Measurements from ENCODE around the gene LMAN1L.

LMAN1L gene

DNA sequence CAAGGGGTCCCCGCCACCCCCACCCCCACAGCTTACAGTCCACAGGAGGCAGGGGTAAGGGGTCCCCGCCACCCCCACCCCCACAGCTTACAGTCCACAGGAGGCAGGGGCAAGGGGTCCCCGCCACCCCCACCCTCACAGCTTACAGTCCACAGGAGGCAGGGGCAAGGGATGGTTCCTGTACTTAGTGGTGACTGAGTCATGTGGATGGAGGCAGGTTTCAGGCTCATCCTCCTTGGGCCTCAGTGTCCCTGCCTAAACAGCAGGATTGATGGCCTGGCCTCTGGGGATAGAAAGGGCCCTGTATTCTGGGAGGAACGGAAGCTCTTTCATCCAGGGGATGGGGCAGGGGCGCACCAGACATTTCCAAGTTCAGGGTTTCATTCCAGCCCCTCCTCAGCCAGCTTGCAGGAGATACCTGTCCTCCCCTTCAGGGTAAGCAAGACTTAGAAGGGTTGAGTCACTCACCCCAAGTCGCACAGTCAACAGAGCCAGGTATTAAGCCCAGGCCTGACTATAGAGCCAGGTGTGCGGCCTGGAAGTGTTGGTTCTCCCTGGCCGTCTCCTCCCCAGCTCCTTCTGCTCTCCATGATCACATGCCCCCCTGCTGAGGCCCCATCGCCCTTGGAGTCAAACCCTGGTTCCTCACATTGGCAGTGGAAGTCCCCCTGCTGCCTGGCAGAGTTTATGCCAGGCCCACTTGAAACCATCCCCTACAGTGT lies 18.2 kb upstream of the LMAN1L start:
- no peak for DNase-seq (ENCODE audit: low spot score)

DNA sequence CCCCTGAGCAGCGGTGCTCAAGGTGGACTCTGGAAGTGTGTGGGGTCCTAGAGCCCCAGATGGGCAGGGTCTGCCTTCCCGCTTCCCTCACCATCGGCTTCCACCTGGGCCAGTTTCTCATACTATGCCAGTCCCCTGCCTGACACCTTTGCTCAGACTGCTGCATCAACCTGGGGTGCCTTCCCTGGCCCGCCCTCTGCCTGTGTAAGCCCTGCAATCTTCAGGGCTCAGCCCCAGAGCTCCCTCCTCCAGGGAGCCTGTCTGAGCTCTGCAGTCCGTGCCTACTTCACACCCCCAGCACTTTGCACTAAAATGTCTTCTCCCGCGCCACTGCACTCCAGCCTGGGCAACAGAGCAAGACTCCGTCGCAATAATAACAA lies 17.7 kb upstream of the LMAN1L start:
- no peak for DNase-seq (ENCODE audit: low spot score)

DNA sequence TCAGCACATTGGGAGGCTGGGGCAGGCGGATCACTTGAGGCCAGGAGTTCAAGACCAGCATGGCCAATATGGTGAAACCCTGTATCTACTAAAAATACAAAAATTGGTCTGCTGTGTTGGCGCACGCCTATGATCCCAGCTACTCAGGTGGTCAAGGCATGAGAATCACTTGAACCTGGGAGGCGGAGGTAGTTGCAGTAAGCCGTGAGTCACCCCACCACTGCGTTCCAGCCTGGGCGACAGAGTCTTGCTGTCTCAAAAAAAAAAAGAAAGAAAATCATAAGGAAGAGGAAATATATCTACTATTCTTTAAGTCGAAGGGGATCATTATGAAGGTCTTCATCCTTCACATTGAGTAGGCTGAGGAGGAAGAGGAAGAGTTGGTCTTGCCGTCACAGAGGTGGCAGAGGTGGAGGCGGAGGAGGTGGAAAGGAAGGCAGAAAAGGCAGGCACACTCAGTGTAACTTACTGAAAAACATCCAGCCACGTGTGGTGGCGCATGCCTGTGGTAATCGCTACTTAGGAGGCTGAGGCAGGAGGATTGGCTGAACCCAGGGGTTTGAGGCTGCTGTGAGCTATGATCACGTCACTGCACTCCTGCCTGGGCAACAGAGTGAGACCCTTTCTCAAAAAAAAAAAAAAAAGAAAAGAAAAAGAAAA lies 16.5 kb upstream of the LMAN1L start:
- DNase-seq (ENCODE audit: low spot score): no peak

DNA sequence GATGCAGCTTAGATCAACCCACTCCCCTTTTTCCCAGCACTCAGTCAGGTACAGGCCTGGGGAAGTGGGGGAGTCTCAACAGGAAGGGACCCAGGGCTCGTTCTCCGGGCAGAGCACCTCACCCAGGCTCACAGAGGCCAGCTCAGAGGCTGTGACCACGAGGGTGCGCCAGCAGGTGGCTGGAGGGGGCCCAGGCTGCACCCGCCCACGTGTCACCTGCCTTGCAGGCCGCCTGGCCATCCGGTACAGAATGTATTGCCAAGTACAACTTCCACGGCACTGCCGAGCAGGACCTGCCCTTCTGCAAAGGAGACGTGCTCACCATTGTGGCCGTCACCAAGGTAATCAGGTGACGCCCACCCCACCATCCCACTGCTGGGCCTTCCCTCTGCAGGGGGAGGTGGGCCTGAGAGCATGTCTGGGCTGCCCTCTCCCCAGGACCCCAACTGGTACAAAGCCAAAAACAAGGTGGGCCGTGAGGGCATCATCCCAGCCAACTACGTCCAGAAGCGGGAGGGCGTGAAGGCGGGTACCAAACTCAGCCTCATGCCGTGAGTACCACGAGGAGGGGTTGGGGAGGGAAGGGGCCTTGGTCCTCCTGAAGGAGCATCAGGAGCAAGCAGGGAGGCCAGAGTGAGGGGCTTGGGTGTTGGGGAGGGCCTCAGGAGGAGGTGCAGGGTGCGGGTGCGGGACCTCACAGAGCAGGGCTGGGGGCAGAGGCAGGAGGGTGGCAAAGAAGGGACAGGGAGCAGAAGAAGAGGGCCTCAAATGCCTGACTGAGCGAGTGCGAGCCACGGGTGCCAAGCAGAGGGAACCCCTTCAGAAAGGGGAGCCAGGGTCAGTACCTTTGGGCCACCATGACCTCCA lies 14.0 kb upstream of the LMAN1L start:
- no peak for DNase-seq (ENCODE audit: low spot score)

DNA sequence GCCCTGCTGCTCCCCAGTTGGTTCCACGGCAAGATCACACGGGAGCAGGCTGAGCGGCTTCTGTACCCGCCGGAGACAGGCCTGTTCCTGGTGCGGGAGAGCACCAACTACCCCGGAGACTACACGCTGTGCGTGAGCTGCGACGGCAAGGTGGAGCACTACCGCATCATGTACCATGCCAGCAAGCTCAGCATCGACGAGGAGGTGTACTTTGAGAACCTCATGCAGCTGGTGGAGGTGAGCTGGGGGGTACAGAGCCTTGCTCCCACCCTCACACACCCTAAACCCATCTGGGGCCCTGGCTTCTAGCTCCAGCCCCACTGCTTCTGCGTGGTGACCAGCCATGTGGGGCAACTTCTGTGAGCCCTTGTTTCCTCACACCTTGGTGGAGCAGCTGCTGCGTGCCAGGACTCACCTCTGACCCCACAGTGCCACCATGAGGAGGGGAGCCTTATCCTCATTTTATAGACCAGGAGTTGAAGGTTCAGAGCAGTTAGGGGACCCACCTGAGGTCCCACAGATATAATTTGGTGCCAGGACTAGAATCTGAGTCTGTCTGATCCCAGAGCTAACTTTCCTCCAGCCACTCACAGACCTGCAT lies 13.3 kb upstream of the LMAN1L start:
- no peak for DNase-seq (ENCODE audit: low spot score)

DNA sequence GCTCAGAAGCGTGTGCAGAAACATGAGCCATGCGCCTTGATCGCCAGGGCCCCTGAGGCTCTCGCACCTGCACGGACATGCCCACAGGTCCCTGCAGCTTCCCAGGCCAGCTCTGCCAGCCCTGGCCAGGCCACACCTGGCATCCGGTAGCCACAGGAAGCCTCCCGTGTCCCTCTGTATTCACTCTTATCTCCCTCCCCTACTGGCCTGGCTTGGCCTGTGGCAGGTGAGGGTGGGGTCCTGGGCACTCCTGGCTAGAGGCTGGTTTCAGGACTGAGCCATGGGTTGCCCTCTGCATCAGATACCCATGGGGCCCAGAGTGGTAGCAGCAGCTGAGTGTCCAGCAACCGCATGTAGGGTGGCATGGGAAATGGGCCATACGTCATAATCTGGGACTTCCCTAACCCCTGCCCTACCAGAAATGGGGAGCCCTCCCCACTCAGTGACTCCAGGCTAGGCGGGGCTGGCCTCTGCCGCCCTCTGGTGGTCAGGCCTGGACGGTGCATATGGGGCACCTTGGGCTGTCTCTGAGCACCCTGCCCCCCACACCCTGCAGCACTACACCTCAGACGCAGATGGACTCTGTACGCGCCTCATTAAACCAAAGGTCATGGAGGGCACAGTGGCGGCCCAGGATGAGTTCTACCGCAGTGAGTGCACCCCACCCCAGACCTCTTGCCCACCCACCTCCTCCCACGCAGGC lies 12.6 kb upstream of the LMAN1L start:
- no peak for DNase-seq (ENCODE audit: low spot score)

DNA sequence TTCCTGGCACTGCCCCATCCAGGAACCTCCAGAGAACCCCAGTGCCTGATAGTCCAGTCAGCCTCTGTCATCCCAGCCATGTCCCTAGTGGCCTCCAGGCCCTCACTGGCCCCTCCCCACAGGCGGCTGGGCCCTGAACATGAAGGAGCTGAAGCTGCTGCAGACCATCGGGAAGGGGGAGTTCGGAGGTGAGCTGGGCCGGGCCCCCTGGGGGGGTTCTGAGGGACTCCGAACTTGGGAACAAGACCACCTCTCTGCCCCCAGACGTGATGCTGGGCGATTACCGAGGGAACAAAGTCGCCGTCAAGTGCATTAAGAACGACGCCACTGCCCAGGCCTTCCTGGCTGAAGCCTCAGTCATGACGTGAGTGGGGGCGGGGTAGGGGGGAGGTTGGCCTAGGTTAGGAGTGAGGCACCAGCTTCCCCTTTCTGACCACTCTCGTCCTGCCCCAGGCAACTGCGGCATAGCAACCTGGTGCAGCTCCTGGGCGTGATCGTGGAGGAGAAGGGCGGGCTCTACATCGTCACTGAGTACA lies 12.0 kb upstream of the LMAN1L start:
- no peak for DNase-seq (ENCODE audit: low spot score)

DNA sequence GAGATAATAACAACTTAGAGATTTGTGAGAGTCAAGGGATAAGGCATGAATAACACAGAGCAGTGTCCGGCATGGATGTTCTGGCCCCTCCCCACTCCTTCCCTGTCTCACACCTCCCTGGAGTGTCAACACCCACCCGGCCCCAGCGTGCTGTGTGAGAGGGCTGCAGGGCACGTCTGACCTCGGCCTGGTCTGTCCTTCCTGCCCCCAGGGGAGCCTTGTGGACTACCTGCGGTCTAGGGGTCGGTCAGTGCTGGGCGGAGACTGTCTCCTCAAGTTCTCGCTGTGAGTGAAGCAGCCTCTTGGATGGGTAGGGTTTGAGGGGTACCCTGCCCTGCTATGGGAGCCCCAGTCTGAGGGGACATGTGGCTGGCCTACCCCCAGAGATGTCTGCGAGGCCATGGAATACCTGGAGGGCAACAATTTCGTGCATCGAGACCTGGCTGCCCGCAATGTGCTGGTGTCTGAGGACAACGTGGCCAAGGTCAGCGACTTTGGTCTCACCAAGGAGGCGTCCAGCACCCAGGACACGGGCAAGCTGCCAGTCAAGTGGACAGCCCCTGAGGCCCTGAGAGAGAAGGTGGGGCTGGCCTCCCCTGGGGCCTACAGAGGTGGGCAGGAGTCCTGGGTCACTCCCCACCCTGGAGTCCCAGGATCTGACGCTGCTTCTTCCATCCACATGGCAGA lies 11.2 kb upstream of the LMAN1L start:
- DNase-seq (ENCODE audit: low spot score): no peak

DNA sequence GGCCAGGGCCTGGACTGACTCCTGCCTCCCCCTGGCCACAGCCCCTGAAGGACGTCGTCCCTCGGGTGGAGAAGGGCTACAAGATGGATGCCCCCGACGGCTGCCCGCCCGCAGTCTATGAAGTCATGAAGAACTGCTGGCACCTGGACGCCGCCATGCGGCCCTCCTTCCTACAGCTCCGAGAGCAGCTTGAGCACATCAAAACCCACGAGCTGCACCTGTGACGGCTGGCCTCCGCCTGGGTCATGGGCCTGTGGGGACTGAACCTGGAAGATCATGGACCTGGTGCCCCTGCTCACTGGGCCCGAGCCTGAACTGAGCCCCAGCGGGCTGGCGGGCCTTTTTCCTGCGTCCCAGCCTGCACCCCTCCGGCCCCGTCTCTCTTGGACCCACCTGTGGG lies 10.3 kb upstream of the LMAN1L start:
- DNase-seq (ENCODE audit: low spot score): no peak

DNA sequence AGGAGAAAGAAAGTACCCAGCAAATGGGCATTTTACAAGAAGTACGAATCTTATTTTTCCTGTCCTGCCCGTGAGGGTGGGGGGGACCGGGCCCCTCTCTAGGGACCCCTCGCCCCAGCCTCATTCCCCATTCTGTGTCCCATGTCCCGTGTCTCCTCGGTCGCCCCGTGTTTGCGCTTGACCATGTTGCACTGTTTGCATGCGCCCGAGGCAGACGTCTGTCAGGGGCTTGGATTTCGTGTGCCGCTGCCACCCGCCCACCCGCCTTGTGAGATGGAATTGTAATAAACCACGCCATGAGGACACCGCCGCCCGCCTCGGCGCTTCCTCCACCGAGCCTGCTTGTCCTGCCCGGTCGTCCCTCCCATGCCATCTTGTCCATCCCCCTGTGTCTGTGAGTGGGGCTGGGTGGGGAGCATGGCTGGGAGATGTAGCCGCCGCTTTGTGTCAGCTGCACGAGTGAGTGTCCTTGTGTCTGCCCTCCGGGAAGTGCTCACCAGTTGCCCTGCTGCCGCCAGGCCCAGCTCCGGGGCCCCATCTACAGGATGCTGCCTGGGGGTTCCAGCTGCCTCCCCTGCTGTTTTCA lies 9.7 kb upstream of the LMAN1L start:
- no peak for DNase-seq (ENCODE audit: low spot score)

DNA sequence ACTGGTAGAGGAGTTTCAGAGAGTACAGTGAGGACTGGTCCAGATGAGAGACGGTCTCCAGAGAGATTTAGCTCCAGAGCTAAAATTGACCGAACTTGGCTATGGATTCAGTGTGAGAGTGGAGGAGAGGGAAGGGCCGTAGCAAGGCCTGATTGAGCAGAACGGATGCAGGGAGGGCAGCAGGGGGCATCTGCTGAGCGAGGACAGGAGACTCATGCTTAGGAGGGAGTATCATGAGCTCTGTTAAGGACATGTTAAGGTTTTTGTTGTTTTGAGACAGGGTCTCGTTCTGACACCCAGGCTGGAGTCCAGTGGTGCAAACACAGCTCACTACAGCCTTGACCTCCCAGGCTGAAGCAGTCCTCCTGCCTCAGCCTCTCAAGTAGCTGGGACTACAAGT lies 7.7 kb upstream of the LMAN1L start:
- no peak for DNase-seq (ENCODE audit: low spot score)

DNA sequence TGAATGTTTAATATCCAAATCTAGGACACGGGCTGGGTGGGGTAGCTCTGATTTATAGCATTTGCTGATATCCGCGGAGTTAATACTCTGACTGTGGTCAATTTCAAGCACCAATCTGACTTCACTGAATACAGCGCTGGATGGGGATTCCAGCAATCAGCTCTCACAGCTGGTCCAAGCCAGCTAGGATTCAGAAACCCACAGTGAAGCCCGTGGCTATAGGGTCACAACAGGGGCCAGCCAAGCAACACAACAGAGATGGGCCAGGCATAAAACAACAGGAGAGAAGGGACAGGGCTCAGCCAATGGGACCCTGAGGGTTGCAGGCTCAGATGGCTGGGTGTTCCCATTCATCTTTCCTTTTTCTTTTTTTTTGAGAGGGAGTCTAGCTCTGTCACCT lies 5.4 kb upstream of the LMAN1L start:
- no peak for DNase-seq (ENCODE audit: low spot score)

DNA sequence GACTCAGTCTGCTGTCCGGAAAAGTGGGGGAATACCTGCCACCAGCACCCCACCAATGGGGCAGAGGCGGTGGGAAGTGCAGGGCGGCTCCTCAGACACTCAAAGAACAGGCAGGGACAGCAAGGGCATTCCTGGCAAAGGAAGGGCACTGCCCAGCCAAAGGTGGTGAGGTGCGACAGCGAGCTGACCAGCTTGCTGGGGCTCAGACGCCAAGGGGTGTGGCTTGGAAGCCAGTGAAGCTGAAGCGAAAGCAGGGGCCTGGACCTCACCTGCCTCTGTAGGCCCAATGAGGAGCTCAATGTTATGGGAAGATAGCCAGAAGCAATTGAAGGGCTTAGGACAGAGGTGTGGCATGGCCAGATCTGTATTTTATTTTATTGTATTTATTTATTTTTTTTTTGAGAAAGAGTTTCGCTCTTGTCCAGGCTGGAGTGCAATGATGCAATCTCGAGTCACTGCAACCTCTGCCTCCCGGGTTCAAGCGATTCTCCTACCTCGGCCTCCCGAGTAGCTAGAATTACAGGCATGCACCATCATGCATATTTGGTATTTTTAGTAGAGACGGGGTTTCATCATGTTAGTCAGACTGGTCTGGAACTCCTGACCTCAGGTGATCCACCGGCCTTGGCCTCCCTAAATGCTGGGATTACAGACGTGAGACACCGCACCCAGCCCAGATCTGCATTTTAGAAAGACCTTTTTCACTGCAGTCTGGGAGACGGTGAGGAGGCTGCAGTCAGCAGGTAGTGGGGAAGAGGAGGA lies 4.4 kb upstream of the LMAN1L start:
- no peak for DNase-seq (ENCODE audit: low spot score)

DNA sequence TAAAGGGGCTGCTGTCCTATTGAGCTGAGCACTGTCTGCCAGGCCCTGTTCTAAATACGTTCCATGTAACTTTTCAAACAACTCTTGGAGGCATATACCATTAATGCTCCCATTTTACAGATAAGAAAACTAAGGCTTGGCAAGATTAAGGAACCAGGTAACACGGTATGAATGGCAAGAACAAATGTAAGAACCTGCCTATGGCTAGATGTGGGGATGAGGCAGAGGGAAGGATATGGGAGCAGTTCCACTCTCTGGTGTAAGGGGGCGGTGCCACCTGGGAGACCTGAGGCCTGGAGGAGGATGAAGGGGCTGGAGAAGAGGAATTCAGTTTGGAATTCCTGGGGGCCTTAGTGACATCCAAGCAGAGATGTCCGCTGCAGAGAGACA lies 3.8 kb upstream of the LMAN1L start:
- no peak for DNase-seq (ENCODE audit: low spot score)

DNA sequence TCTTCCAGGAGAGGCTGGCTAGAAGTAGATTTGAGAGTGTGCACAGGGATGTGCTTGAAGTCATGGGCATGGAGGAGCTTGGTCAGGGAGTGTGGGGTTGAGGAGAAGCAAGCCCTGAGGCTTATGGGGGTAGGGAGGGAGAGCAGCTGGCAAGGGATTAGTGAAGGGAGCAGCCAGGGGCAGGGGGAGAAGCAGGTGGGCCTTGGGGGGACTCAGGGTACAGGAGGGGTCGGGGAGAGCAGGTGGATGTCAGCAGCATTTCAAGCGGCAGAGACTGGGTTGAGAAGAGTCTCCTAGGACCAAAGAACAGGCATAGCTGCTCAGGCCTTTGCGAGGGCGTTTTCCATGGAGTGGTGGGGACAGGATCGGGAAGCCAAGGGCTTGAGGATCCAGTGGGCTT lies 3.4 kb upstream of the LMAN1L start:
- DNase-seq (ENCODE audit: low spot score): no peak

DNA sequence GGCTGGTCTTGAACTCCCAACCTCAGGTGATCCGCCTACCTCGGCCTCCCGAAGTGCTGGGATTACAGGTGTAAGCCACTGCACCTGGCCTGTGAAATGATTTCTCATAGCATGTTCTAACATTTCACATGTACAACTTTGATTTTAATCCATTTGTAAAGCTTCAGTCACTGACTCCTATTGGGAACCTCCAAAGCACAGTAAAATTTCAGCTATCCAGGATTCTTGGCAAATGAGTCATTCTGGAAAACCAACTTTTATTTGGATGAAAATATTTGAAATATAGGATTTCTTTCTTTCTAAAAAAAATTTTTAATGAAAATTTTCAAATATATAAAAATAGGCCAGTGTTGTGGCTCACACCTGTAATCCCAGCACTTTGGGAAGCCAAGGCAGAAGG lies 2.7 kb upstream of the LMAN1L start:
- DNase-seq (ENCODE audit: low spot score): no peak

DNA sequence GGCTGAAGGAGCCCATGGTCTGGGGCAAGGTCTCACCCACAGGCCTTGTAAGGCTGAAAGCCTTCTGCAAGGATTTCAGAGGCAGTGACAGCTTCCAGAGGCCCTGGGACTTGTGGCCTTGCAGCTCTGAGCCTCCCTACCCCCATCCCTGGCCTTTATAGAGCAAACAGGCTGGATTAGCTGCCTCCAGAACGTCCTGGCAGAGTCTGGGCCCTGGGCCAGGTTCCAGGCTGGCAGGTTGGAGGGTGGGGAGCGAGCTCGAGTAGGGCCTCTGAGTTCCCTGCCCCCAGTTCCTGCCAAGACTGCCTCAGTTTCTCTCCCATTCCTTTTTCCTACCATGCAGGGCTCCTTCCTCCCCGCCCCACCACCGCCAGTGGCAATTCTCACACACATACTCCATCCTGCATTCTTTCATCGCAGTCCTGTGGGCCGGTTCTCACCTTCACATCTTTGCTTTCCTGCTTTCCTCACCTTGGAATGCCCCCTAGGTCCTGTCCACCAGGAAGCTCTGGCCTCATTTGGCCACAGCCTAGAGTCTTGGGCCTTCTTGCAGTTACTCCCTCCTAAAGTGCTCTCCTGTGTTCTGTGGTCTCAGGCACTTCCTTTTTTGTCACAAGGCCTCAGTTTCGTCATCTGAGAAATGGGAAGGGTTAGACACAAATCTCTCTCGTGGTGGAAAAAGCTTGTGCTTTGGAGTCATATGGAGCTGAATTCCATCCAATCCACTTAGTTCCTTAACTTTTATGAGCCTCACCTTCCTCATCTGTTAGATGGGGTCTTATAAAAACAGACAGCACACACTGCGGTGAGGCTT lies 2.7 kb downstream of the LMAN1L start:
- no peak for DNase-seq (ENCODE audit: low spot score)

DNA sequence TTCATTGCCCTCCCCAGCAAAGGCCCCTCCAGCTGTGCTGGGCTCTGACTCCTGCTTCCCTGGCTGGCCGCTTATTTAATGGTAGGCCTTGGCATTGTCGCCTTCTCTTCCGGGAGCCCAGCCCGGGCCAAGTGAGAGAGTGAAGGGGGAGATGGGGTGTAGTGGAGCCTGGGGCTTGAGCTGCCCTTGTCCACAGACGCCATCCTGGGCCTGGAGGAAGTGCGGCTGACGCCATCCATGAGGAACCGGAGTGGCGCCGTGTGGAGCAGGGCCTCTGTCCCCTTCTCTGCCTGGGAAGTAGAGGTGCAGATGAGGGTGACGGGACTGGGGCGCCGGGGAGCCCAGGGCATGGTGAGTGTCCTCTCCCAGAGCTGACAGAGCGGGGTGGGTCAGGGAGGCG lies 3.3 kb downstream of the LMAN1L start:
- DNase-seq (ENCODE audit: low spot score): no peak

Data from left forelimb (tissue), 1 donor.